ENCODE data around the gene TRIM67. TPM values are rescaled to one million over a fixed set of nuclear protein-coding genes. Genes with fewer than 3 reads are reported as not detected.

Gene TRIM67
- total RNA-seq, 3 donors from 2014 or later: 0.05 to 0.22 TPM; not detected in 1

- Histone ChIP-seq H3K36me3 (ENCODE audit: low read depth) (no peaks in the 10 kb centered on the region), H3K9me3 (no peaks in the 10 kb centered on the region), H3K4me3 (no peak overlapping the region), H3K4me1 (ENCODE audit: low read depth) (peaks cover 24% of the 10 kb centered on the region)
- DNase-seq: no peak
- intact Hi-C loops (cut with DNase I, micrococcal nuclease): no loop called here
- TF ChIP-seq CTCF (IDR thresholded peaks at IDR 0.05): no peak
- ATAC-seq: no peak
These were observed 1.7 kb upstream of the TRIM67 start for GRCh38 chr1:231159963-231160761.

- intact Hi-C loops (cut with DNase I, micrococcal nuclease): no loop called here
- ATAC-seq: no peak
These were observed 777 bp upstream of the TRIM67 start for GRCh38 chr1:231160895-231161666.

GRCh38 chr1:231162297-231162969 lies 575 bp downstream of the TRIM67 start:
- peak; percentile 76 for ATAC-seq
- Histone ChIP-seq H3K36me3 (ENCODE audit: low read depth) (no peaks in the 10 kb centered on the region), H3K9me3 (no peaks in the 10 kb centered on the region), H3K4me1 (ENCODE audit: low read depth) (peaks cover 24% of the 10 kb centered on the region), H3K4me3 (no peak overlapping the region)
- intact Hi-C loops (cut with DNase I, micrococcal nuclease): no loop called here
- DNase-seq: peak in 2 of 3 donors; percentile 28 to 57
- TF ChIP-seq CTCF (IDR thresholded peaks at IDR 0.05): no peak

More at GRCh38 chr1:231160895-231161666, 777 bp upstream of the TRIM67 start:
- Histone ChIP-seq H3K9me3 (no peaks in the 10 kb centered on the region), H3K4me1 (ENCODE audit: low read depth) (peaks cover 24% of the 10 kb centered on the region), H3K4me3 (no peak overlapping the region), H3K36me3 (ENCODE audit: low read depth) (no peaks in the 10 kb centered on the region)
- TF ChIP-seq CTCF (IDR thresholded peaks at IDR 0.05): no peak
- no peak for DNase-seq

- no peak for DNase-seq
- Histone ChIP-seq H3K4me3 (no peak overlapping the region), H3K9me3 (no peaks in the 10 kb centered on the region), H3K4me1 (ENCODE audit: low read depth) (peaks cover 24% of the 10 kb centered on the region), H3K36me3 (ENCODE audit: low read depth) (no peaks in the 10 kb centered on the region)
- peak; percentile 31 for ATAC-seq
- TF ChIP-seq CTCF (IDR thresholded peaks at IDR 0.05): no peak
- intact Hi-C loops (cut with DNase I, micrococcal nuclease): no loop called here
These were observed 1.3 kb downstream of the TRIM67 start for GRCh38 chr1:231162970-231163829.

Data from mucosa of descending colon (tissue), 3 donors.